HepG2 (cell line): Measurements from ENCODE around the gene CCDC88B. TPM values are rescaled to one million over a fixed set of nuclear protein-coding genes. Genes with fewer than 3 reads are reported as not detected.
A peak's percentile ranks its signal among the peaks of the same experiment; 100 is the strongest.

Source experiments
- ATF2 ChIP-seq: sonication (generic); formaldehyde crosslinking; IDR thresholded peaks from 2 replicates; pipeline ENCODE4 v1.4.0; 2020; ENCODE audit warnings: missing genetic modification reagents
- FOXK1 ChIP-seq: sonication (generic); formaldehyde crosslinking; IDR thresholded peaks from 2 replicates; pipeline ENCODE4 v1.4.0; 2020; ENCODE audit warnings: low read depth, missing genetic modification reagents, borderline replicate concordance
- HHEX ChIP-seq: IDR thresholded peaks from 2 replicates; pipeline ENCODE4 v1.6.1; 2016; ENCODE audit warnings: control low read depth
- MAZ ChIP-seq, 2 experiments: sonication (generic) in 1 of 2; formaldehyde crosslinking in 1 of 2; IDR thresholded peaks; 2 replicates each; pipeline versions ENCODE4 v1.5.0 to v1.6.1; 2012 to 2020; ENCODE audit warnings: low read depth in 2 of 2, mild to moderate bottlenecking in 2 of 2, borderline replicate concordance in 1 of 2, improper control_type of control experiment in 1 of 2, low read length in 1 of 2, missing genetic modification reagents in 1 of 2, moderate library complexity in 1 of 2
- MEF2D ChIP-seq: sonication (generic); formaldehyde crosslinking; IDR thresholded peaks from 2 replicates; pipeline ENCODE4 v1.5.1; 2020; ENCODE audit warnings: mild to moderate bottlenecking, missing genetic modification reagents
- POLR2G ChIP-seq: fragments of 200-400 bp; formaldehyde crosslinking; IDR thresholded peaks from 2 replicates; pipeline ENCODE4 v1.6.1; 2018; ENCODE audit warnings: mild to moderate bottlenecking, low read depth, low read length, moderate library complexity
- SOX13 ChIP-seq, 3 experiments: fragments of 450-650 bp in 1 of 3; sonication (generic) in 1 of 3; formaldehyde crosslinking in 1 of 3; IDR thresholded peaks in 2 of 3; conservative IDR thresholded peaks in 1 of 3; 2 replicates each; pipeline versions ENCODE4 v1.5.0 to v1.6.1; 2016 to 2020; ENCODE audit warnings: antibody characterized with exemption in 1 of 3, mild to moderate bottlenecking in 1 of 3, missing compliant biosample characterization in 1 of 3, missing genetic modification reagents in 1 of 3, moderate library complexity in 1 of 3
- SP1 ChIP-seq, 2 experiments: fragments of 450-650 bp in 1 of 2; sonication (generic) in 1 of 2; formaldehyde crosslinking in 1 of 2; IDR thresholded peaks; 2 replicates each; pipeline versions ENCODE4 v1.4.0 to v1.6.1; 2016 to 2020; ENCODE audit warnings: missing genetic modification reagents in 1 of 2
- SP2 ChIP-seq: sonication (generic); formaldehyde crosslinking; IDR thresholded peaks from 2 replicates; pipeline ENCODE4 v1.5.1; 2020; ENCODE audit warnings: mild to moderate bottlenecking, missing genetic modification reagents
- SP5 ChIP-seq: IDR thresholded peaks from 2 replicates; pipeline ENCODE4 v1.6.1; 2016; ENCODE audit warnings: low read depth, borderline replicate concordance
- TCF12 ChIP-seq, 2 experiments: fragments of 450-650 bp in 1 of 2; sonication (generic) in 1 of 2; formaldehyde crosslinking in 1 of 2; IDR thresholded peaks; 2 replicates each; pipeline versions ENCODE4 v1.6.1 to v1.8.0; 2017 to 2022; ENCODE audit warnings: antibody characterized with exemption in 1 of 2, mild to moderate bottlenecking in 1 of 2, missing genetic modification reagents in 1 of 2, moderate library complexity in 1 of 2
- ZNF230 ChIP-seq: sonication (generic); formaldehyde crosslinking; IDR thresholded peaks from 2 replicates; pipeline ENCODE4 v1.4.0; 2020; ENCODE audit warnings: mild to moderate bottlenecking, missing genetic modification reagents
- ZNF414 ChIP-seq: sonication (generic); formaldehyde crosslinking; IDR thresholded peaks from 2 replicates; pipeline ENCODE4 v1.5.0; 2020; ENCODE audit warnings: missing genetic modification reagents
- ZNF605 ChIP-seq: sonication (generic); formaldehyde crosslinking; IDR thresholded peaks from 2 replicates; pipeline ENCODE4 v1.8.0; 2022; ENCODE audit warnings: mild to moderate bottlenecking, missing genetic modification reagents
- ZNF660 ChIP-seq: sonication (generic); formaldehyde crosslinking; IDR thresholded peaks from 2 replicates; pipeline ENCODE4 v1.5.1; 2020; ENCODE audit warnings: mild to moderate bottlenecking, low read depth, missing genetic modification reagents, borderline replicate concordance
- polyA plus RNA-seq, 8 experiments: library from polyadenylated mRNA; depleted of rRNA in 3 of 8; stranded (reverse) in 7 of 8; unstranded in 1 of 8; fragments of >200 nt; fragmentation: Illumina TruSeq in 4 of 8; extraction: Trizol in 4 of 8; gene quantifications; 2 replicates each; pipeline versions ENCODE4 v1.2.1 to v1.2.3, GENCODE V29; 2011 to 2016; ENCODE audit warnings: low read depth in 4 of 8, missing spikeins in 1 of 8, mixed read lengths in 1 of 8; ENCODE audit not compliant: insufficient read depth in 1 of 8
- total RNA-seq, 5 experiments: library from RNA; depleted of rRNA; stranded (reverse); fragments of >200 nt; fragmentation: Illumina TruSeq; extraction: Trizol; gene quantifications; 2 replicates each; pipeline ENCODE4 v1.2.3, GENCODE V29; 2016; ENCODE audit warnings: low read depth in 1 of 5
- TF ChIP-seq, protein P1 (sequence below): sonication (generic); formaldehyde crosslinking; IDR thresholded peaks from 2 replicates; pipeline ENCODE4 v1.9.0; 2022; ENCODE audit warnings: low read depth, missing genetic modification reagents
- TF ChIP-seq, protein P2 (sequence below): fragments of 450-650 bp; IDR thresholded peaks from 2 replicates; pipeline ENCODE4 v1.6.1; 2016
- TF ChIP-seq, protein P3 (sequence below): sonication (generic); formaldehyde crosslinking; IDR thresholded peaks from 2 replicates; pipeline ENCODE4 v1.4.0; 2020; ENCODE audit warnings: missing genetic modification reagents

CCDC88B gene
- total and polyA plus RNA-seq, 2 of the 13 experiments (the other 11 are each of a cell fraction or from before 2014, with no cell fraction given) = 3.6 to 4.8 TPM

DNA sequence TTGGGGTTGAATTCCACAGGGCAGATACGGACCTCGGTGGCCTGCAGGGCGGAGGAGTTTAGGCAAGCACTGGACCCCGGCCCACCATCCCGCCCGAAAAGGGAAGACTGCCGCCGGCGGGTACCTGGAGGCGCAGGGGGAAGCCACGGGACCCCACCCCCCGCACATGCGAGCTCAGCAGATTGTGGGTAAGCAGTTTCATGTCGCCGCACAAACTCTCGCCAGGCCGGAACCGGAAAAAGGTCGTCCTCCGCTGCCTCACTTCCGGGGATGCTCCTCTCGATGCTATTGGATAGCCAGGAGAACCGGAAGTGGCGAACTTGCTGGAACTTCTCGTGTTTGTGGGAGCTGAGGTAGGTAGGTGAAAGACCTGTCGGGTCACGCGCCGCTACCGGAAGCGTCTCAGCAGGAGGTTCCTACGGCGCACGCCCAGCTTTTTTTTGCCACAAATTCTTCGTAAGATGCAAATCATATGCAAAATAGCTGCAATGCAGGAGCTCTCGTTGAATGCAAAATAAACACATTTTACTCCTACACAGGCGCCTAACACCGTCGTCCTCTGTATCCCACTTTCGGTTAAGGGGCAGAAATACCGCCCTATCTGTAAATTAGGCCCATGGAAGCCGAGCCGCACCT lies 22.6 kb upstream of the CCDC88B start, which contains the start of gene TRMT112 (continued):
- TF ChIP-seq ZNF230 (CRISPR knock-in tag) = 0 out of 2 replicates have a peak, but pooled peaks have one; percentile 1
- peak; percentile 59; the same call in 1 of the 2 replicates for TF ChIP-seq MEF2D (CRISPR knock-in tag)
- no peak for TF ChIP-seq SP1 (IDR thresholded peaks at IDR 0.05)
- no peak; the same call in 1 of the 2 replicates for TF ChIP-seq SP1 (CRISPR knock-in tag; IDR thresholded peaks at IDR 0.05)
- TF ChIP-seq, protein P1, sequence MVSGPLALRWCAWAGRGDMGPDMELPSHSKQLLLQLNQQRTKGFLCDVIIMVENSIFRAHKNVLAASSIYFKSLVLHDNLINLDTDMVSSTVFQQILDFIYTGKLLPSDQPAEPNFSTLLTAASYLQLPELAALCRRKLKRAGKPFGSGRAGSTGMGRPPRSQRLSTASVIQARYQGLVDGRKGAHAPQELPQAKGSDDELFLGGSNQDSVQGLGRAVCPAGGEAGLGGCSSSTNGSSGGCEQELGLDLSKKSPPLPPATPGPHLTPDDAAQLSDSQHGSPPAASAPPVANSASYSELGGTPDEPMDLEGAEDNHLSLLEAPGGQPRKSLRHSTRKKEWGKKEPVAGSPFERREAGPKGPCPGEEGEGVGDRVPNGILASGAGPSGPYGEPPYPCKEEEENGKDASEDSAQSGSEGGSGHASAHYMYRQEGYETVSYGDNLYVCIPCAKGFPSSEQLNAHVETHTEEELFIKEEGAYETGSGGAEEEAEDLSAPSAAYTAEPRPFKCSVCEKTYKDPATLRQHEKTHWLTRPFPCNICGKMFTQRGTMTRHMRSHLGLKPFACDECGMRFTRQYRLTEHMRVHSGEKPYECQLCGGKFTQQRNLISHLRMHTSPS (CRISPR knock-in tag) = no peak
- TF ChIP-seq ZNF660 (CRISPR knock-in tag) = no peak
- TF ChIP-seq FOXK1 (CRISPR knock-in tag) = peak; percentile 51; the same call in 1 of the 2 replicates
- no peak for TF ChIP-seq SOX13 (IDR thresholded peaks at IDR 0.05)
- no peak; a peak in 1 of 4 replicates for TF ChIP-seq SOX13 (CRISPR knock-in tag; conservative IDR thresholded peaks at IDR 0.05 in 1 of 2, IDR thresholded peaks at IDR 0.05 in 1 of 2)
- TF ChIP-seq, protein P2, sequence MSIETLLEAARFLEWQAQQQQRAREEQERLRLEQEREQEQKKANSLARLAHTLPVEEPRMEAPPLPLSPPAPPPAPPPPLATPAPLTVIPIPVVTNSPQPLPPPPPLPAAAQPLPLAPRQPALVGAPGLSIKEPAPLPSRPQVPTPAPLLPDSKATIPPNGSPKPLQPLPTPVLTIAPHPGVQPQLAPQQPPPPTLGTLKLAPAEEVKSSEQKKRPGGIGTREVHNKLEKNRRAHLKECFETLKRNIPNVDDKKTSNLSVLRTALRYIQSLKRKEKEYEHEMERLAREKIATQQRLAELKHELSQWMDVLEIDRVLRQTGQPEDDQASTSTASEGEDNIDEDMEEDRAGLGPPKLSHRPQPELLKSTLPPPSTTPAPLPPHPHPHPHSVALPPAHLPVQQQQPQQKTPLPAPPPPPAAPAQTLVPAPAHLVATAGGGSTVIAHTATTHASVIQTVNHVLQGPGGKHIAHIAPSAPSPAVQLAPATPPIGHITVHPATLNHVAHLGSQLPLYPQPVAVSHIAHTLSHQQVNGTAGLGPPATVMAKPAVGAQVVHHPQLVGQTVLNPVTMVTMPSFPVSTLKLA = peak; percentile 64
- TF ChIP-seq ZNF414 (CRISPR knock-in tag) = no peak
- no peak for TF ChIP-seq SP5 (CRISPR knock-in tag)
- TF ChIP-seq TCF12 (IDR thresholded peaks at IDR 0.05) = no peak
- TF ChIP-seq TCF12 (CRISPR knock-in tag; IDR thresholded peaks at IDR 0.05) = 0 out of 2 replicates have a peak, but pooled peaks have one; percentile 36
- no peak; the same call in 1 of the 2 replicates for TF ChIP-seq MAZ (IDR thresholded peaks at IDR 0.05; ENCODE audit: borderline replicate concordance, low read depth, low read length)
- peak; percentile 72 for TF ChIP-seq MAZ (CRISPR knock-in tag; IDR thresholded peaks at IDR 0.05; ENCODE audit: low read depth)
- TF ChIP-seq, protein P3, sequence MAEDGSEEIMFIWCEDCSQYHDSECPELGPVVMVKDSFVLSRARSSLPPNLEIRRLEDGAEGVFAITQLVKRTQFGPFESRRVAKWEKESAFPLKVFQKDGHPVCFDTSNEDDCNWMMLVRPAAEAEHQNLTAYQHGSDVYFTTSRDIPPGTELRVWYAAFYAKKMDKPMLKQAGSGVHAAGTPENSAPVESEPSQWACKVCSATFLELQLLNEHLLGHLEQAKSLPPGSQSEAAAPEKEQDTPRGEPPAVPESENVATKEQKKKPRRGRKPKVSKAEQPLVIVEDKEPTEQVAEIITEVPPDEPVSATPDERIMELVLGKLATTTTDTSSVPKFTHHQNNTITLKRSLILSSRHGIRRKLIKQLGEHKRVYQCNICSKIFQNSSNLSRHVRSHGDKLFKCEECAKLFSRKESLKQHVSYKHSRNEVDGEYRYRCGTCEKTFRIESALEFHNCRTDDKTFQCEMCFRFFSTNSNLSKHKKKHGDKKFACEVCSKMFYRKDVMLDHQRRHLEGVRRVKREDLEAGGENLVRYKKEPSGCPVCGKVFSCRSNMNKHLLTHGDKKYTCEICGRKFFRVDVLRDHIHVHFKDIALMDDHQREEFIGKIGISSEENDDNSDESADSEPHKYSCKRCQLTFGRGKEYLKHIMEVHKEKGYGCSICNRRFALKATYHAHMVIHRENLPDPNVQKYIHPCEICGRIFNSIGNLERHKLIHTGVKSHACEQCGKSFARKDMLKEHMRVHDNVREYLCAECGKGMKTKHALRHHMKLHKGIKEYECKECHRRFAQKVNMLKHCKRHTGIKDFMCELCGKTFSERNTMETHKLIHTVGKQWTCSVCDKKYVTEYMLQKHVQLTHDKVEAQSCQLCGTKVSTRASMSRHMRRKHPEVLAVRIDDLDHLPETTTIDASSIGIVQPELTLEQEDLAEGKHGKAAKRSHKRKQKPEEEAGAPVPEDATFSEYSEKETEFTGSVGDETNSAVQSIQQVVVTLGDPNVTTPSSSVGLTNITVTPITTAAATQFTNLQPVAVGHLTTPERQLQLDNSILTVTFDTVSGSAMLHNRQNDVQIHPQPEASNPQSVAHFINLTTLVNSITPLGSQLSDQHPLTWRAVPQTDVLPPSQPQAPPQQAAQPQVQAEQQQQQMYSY = no peak
- TF ChIP-seq ATF2 (CRISPR knock-in tag) = 0 out of 2 replicates have a peak, but pooled peaks have one; percentile 10
- TF ChIP-seq POLR2G = peak; percentile 89
- peak; percentile 83 for TF ChIP-seq SP2
- TF ChIP-seq HHEX (CRISPR knock-in tag) = no peak
- peak; percentile 56 for TF ChIP-seq ZNF605 (CRISPR knock-in tag)
